ENCODE results near the gene MRGPRX2. TPM values are rescaled to one million over a fixed set of nuclear protein-coding genes. Genes with fewer than 3 reads are reported as not detected.

The MRGPRX2 gene
- not detected for total RNA-seq (2013)
- polyA plus RNA-seq (not detected), polyA minus RNA-seq (not detected in 2 replicates), total RNA-seq (0 to 0.75 (median 0) reads per million in 11 experiments)

GRCh38 chr11:19060629-19061028, at the start of gene MRGPRX2:
TSS of gene MRGPRX2 (minus strand) at chr11:19060717. CDS start at chr11:19056402, 4,315 bp downstream.
- Histone ChIP-seq H3K27ac (ENCODE audit: low read depth in 1 of 2, low read length in 2 of 2) (no peak within 1 kb of the TSS), H3K4me1 (ENCODE audit: control insufficient read depth in 1 of 2, insufficient read depth in 2 of 2, low read length in 2 of 2) (no peaks in the 10 kb centered on the region), H3K27me3 (ENCODE audit: control insufficient read depth in 2 of 2, insufficient read depth in 2 of 2, low read length in 2 of 2) (peaks cover 0 to 14% of the 10 kb centered on the region in 2 donors), H3K79me2 (ENCODE audit: insufficient read depth, low read length) (no peaks in the 10 kb centered on the region), H3K4me3 (replicated peaks in 1 of 3; ENCODE audit: low read depth in 2 of 3, low read length in 3 of 3) (no peak within 1 kb of the TSS), H3K9me3 (replicated peaks in 1 of 2; ENCODE audit: control insufficient read depth in 1 of 2, insufficient read depth in 1 of 2, low read length in 2 of 2) (no peaks in the 10 kb centered on the region), H4K20me1 (ENCODE audit: insufficient read depth, low read length) (no peaks in the 10 kb centered on the region), H3K4me2 (replicated peaks; ENCODE audit: extremely low read depth, low read length, poor library complexity, severe bottlenecking) (no peak within 1 kb of the TSS), H2AFZ (ENCODE audit: insufficient read depth, low read depth, low read length, poor library complexity, severe bottlenecking) (no peak within 1 kb of the TSS), H3K9ac (ENCODE audit: insufficient read depth, low read length, poor library complexity, severe bottlenecking) (no peak within 1 kb of the TSS), H3K36me3 (replicated peaks in 1 of 2; ENCODE audit: control insufficient read depth in 1 of 2, insufficient read depth in 2 of 2, low read length in 2 of 2) (no peaks in the 10 kb centered on the region)
- Mint-ChIP-seq H3K36me3 (no peaks in the 10 kb centered on the region), H3K27ac (no peak within 1 kb of the TSS), H3K27me3 (ENCODE audit: low read depth in 3 of 3) (peaks cover 5 to 26% (median 24%) of the 10 kb centered on the region in 3 donors), H3K9me3 (no peaks in the 10 kb centered on the region), H3K4me1 (no peaks in the 10 kb centered on the region), H3K4me3 (no peak within 1 kb of the TSS)
- DNase-seq, result no peak
- no peak for TF ChIP-seq CTCF (IDR thresholded peaks at IDR 0.05)
- WGBS (ENCODE audit: insufficient coverage), result 0% methylated on average over 2 of the region's 4 CpGs
- intact Hi-C loops (cut with micrococcal nuclease), result no loop called here

DNA sequence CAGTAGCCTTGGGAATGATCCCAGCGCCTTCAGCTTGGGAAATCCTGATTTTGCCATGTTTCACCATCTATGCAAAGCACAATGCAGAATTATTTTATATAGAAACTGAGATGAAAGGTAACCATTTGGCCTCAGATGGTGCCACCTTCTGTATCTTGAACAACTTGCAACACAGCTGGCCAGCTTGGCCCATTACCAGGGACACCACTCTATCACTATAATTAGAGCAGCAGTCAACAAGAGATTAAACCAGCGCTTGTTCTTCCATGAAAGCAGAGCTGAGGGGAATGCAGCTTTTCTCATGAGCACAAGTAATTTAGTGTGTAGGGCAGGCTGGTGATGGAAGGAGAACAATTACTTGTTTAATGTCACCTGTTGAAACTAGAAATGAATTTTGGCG, 49.8 kb upstream of the MRGPRX2 start:
- Histone ChIP-seq H3K4me2 (replicated peaks; ENCODE audit: extremely low read depth, low read length, poor library complexity, severe bottlenecking) (no peak overlapping the region), H3K27ac (ENCODE audit: low read depth in 1 of 2, low read length in 2 of 2) (no peak overlapping the region), H3K27me3 (ENCODE audit: control insufficient read depth in 2 of 2, insufficient read depth in 2 of 2, low read length in 2 of 2) (no peaks in the 10 kb centered on the region), H4K20me1 (ENCODE audit: insufficient read depth, low read length) (no peaks in the 10 kb centered on the region), H3K9ac (ENCODE audit: insufficient read depth, low read length, poor library complexity, severe bottlenecking) (no peak overlapping the region), H3K79me2 (ENCODE audit: insufficient read depth, low read length) (no peaks in the 10 kb centered on the region), H3K36me3 (replicated peaks in 1 of 2; ENCODE audit: control insufficient read depth in 1 of 2, insufficient read depth in 2 of 2, low read length in 2 of 2) (no peaks in the 10 kb centered on the region), H3K4me1 (ENCODE audit: control insufficient read depth in 1 of 2, insufficient read depth in 2 of 2, low read length in 2 of 2) (peaks cover 10 to 11% of the 10 kb centered on the region in 2 donors), H3K4me3 (replicated peaks in 1 of 3; ENCODE audit: low read depth in 2 of 3, low read length in 3 of 3) (no peak overlapping the region), H3K9me3 (replicated peaks in 1 of 2; ENCODE audit: control insufficient read depth in 1 of 2, insufficient read depth in 1 of 2, low read length in 2 of 2) (no peaks in the 10 kb centered on the region), H2AFZ (ENCODE audit: insufficient read depth, low read depth, low read length, poor library complexity, severe bottlenecking) (no peak overlapping the region)
- no peak for TF ChIP-seq CTCF (IDR thresholded peaks at IDR 0.05)
- Mint-ChIP-seq H3K27ac (no peak overlapping the region), H3K36me3 (no peaks in the 10 kb centered on the region), H3K9me3 (peaks cover 0 to 1% (median 0%) of the 10 kb centered on the region in 7 donors), H3K27me3 (ENCODE audit: low read depth in 3 of 3) (peaks cover 0 to 8% (median 2%) of the 10 kb centered on the region in 3 donors), H3K4me1 (peaks cover 10% of the 10 kb centered on the region), H3K4me3 (no peak overlapping the region)
- no peak for DNase-seq
- intact Hi-C loops (cut with micrococcal nuclease), result no loop called here
- WGBS (ENCODE audit: insufficient coverage), result 83% methylated on average over 1 of the region's 3 CpGs

All from CD14-positive monocyte (primary cell).